SK-N-MC (cell line): Measurements from ENCODE around the gene SEC24A.

Source experiments
- EZH2 ChIP-seq: fragments of 200-600 bp; sonication (generic); IDR thresholded peaks from one replicate; pipeline ENCODE4 v1.6.1; 2017; ENCODE audit warnings: antibody characterized with exemption
- POLR2AphosphoS5 ChIP-seq: IDR thresholded peaks from 2 replicates; pipeline ENCODE4 v1.6.1; 2012; ENCODE audit warnings: mild to moderate bottlenecking, low read depth, low read length, borderline replicate concordance

- TF ChIP-seq EZH2 (no peak), POLR2AphosphoS5 (no peak)
These were observed 37.9 kb upstream of the SEC24A start for GRCh38 chr5:134610725-134611124.
